Amygdala (tissue), 56 donors: ENCODE measurements around the gene FAM193A.
"Not testable (repeated sequence)": the region's sequence is repeated elsewhere in the genome, so short reads cannot be mapped to it uniquely, and the experiment has no call there.

Experiments used
- DNase-seq, 56 donors: peaks; one replicate each; lab custom pipeline; 2025; lab: John Stamatoyannopoulos, UW

Gene FAM193A

DNA sequence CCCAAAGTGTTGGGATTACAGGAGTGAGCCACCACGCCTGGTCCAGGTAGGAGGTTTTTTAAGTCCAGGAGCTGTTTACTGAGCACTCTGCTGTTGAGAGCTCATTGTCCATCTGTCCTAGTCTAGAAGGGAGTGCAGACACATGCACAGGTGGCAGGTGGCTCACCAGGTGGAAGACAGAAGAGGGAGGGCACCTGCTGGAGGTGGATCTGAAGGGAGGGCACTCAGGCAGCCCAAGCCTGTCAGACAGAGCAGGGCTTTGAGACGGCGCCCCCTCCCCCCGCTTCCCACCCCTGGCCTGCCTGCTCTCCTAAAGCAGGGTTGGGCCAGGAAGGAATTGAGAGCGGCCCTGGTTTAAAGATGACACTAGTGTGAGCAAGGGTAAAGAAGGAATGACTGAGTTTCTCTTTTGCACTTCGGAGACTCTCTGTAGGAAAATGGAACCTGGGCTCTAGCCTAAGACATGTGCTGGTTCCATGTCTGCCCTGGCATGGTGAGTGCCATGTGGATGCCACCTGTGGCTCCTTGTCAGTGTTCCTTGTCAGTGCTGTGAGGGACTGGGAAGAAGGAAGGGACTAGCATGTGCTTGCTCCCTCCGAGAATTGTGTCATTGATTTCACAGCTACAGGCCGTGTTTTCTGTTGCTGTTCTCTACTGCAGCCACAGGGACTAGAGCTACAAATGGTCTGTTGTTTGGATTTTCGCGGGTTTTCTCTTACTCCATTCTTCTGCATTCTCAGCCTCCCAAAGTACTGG lies 111.1 kb downstream of the FAM193A start:
- DNase-seq: no peak

DNA sequence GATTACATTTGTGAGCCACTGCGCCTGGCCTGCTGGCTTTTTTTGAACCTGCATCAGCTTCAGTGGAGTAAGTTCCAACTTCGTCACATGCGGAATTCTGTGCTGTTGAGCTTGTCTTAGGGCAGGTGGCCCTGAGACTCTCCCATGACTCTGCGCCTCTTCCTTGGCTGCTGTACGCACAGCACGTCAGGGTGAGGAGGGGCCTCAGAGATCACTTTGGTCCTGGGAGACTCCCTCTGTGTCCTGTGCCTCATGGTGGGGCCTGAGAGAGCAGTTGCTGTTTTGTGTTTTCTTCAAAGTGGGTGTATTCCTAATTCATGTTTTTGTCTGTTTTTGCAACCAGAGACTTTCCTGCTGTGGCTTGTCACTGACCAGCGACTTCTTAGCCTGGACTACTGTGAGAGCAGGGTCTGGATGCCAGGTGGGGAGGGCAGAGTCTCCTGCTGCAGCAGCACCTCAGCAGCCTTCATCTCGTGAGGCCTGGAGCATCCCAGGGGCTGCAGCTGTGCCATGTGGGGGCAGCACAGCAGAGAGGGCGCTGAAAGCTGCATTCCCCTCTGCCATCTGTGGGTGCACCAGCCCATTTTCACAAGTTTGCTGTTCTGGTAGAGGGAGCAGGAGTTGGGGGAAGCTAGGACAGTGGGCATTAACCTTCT lies 111.8 kb downstream of the FAM193A start:
- no peak for DNase-seq

DNA sequence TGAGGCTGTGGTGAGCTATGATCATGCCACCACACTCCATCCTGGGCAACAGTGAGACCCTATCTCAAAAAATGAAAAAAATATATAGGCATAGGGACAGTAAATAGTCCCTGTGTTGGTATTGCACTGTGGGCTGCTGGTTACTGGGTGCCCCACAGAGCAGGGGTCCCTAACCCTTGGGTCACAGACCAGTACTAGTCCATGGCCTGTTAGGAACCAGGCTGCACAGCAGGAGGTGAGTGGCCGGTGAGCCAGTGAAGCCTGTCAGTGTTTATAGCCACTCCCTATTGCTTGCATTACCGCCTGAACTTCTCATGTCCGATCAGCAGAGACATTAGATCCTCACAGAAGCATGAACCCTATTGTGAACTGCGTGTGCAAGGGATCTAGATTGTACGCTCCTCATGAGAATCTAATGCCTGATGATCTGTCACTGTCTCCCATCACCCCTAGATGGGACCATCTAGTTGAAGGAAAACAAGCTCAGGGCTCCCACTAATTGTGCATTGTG lies 113.2 kb downstream of the FAM193A start:
- no peak for DNase-seq

DNA sequence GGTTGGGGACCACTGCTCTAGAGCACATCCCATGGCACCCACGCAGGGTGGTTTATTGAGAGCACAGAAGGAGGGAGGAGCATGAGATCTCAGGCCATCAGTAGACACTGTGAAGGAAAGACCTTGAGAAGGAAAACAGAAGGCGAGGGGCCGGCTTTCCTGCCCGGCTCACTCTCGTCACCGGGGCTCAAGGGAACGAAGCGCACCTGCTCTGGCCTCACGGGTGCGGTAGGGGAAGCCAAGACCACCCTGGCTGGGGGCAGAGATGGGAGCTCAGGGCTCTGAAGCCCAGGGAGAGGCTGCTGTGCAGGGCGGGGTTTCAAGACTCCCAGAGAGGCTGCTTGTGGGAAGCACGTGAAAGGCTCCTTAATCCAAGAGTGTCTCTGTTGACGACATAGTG lies 113.8 kb downstream of the FAM193A start:
- no peak for DNase-seq

DNA sequence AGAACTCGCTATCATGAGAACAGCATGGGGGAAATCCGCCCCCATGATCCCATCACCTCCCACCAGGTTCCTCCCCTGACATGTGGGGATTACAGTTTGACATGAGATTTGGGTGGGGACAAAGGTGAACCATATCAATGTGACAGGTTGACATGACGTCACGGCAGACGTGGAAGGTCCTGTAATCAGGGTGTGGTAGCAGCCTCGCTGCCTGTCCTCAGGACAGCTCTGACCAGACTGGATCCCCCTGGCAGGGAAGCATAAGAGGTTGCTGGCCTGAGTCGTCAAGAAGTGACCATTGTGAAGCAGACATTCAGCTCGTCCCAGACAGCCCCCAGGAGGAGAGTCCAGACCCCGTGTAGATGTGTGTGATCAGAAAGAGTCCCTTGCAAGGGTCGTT lies 115.1 kb downstream of the FAM193A start:
- DNase-seq: no peak

DNA sequence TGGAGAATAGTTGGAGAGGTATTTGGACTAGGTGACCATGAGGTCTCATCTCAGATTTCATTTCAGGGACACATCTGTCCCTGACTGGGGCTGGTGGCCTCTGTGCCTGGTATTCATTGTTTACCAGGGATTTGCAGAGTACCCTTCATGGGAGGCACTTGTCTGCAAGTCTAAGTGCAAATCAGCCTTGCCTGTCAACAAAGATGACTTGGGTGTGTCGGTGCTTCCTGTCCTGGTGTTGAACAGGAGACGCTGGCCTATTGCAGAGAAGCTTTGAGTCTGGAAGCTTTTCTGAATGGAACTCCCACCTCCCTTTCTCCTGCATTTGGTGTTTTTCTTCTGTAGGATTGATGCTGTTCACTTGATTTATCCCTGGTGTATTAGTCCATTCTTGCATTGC lies 115.6 kb downstream of the FAM193A start:
- DNase-seq: no peak

DNA sequence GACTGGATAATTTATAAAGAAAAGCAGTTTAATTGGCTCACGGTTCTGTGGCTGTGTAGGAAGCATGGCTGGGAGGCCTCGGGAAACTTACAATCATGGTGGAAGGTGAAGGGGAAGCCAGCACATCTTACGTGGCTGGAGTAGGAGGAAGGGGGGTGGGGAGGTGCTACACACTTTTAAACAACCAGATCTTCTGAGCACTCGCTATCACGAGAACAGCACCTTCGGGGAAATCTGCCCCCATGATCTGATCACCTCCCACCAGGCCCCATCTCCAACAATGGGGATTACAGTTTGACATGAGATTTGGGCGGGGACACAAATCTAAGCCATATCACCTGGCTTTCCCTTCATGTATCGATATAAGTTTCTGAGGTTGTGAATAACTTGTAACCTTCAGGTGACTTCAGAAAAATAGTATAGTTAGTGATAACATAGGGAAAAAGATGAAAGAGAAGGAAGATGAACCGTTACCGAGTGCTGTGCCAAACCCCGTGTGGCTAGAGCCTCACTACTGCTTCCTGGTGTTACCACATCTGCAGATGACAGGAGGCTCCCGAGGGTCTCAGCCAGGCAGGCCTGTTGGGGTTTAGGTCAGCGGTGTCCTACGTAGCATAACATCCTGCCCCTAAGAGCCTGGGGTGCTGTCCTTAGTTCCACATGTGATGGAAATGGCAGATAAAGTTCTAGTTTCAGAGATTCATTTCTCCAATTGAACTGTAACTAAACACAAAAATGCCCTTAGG lies 116.1 kb downstream of the FAM193A start:
- DNase-seq: no peak

DNA sequence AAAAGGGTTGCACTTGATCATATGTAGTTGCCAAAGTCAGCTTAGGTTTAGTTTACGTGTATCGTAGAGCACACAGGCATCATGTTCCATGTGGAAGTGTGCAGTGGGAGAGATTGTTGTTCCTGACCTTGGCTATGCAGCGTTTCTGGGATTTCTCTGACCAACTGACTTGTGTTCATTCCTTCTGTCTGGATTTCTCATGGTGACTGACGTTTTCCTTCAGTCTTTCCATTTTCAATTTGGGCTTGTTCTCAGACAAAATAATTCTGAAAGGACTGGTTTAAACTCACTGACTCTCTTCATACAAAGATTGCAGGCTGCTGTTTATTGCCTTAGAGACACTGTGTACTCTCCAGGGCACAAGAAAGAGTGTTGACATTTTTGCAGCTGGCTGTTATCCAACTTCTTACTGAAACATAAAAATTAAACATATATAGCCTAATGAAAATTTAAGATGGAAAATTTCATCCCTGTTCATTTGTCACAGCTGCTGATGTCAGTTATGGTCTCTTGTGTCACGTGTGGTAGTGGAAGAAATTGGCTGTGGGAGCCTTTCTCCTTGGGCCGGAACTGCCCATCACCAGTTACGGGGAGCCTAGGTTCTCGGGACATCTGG lies 124.3 kb downstream of the FAM193A start:
- DNase-seq: no peak

DNA sequence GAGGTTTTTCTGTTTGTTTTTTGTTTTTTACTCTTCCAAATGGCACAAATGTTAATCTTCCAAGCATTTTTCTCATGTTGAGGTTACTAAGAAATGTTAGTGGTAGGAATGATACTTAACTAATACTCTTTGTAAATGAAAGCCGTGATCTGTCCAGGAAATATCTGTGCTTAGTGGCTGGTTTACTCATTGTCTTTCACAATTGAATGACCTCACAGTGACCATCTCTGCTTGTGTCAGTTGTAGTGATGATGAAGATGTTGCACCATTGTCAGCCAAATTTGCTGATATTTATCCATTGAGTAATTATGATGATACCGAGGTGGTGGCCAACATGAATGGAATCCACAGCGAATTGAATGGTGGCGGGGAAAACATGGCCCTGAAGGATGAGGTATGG lies 126.2 kb downstream of the FAM193A start:
- DNase-seq: no peak

DNA sequence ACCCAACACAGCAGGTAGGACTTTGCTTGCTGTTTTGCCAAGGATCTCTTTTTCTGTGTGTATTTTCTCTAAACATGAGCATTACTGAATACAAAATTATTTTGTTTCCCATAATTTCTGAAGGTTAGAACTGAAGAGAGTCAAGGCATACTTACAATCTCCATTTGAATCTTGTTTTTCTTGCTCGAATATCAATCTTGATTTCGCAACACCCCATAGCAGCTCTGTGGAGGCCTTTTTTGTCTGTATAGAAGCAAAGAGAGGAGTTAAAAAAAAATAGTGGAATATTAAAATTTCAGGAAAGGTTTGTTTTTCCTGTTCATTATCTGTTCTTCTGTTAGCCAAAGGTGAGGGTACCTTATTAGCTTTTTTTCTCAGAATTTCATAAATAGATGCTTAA lies 126.8 kb downstream of the FAM193A start:
- no peak for DNase-seq

DNA sequence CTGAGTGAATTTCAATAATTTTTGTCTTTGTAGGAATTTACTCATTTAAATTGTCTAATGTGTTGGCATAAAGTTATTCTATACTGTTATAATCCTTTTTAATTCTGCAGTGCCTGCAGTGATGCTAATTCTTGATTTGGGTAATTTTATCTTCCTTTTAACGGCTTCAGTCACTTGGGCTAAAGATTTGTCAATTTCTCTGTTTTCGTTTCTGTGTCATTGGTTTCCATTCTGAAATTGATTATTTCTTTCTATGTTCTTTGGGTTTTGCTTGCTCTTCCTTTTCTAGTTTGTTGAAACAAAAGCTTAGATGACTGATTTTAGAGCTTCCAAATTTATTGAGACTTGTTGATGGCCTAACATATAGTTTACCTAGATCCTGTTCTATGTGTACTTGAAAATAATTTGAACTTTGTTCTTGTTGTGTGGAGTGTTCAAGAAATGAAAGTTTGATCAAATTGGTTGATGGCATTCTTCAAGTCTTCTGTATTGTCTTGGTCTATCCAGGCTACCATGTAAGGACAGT lies 130.3 kb downstream of the FAM193A start:
- no peak for DNase-seq

DNA sequence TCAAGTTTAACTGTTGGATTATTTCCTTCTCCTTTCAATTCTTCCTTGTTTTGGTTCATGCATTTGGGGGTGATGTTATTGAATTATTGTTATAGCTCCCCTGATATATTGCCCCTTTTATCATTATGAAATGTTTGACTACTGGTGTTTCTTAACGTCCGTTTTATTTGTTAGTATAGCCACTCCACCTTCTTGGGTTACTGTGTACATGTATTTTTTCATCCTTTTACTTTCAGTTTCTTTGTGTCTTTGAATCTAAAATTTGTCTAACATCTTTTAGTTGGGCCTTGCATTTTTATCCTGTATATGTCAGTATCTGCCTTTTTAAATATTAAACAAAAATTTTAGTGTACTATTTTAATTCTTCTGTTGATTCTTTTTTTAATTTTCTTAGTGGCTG lies 131.0 kb downstream of the FAM193A start:
- DNase-seq: no peak

DNA sequence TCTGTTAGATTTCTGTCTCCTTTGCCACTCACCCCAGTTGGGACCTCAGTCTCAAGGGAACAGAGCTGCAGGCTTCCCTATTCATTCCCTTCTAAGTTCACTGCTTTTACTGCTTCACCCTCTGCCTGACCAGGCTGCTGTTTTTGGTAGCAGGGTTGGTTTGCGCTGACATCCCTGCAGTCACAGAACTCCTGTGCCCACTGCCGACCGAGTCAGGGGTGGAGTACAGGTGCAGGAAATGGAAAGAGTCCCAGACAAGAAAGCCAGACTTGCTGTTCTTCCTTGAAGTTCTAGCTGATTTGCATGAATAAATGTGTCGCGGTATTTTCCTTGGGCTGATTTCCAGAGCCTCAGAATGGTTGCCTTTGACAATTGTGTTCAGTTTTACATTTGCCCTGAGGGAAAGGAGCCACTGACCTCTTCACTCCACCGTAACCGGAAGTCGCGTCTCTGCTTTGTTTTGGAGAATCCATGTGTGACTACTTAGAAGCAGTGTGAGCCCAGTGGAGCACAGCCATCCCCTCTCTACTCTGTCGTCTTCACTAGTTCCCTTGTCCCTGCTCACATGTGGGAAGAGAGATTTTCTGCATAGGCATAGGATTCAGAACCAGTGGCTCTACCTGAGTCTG lies 134.9 kb downstream of the FAM193A start:
- DNase-seq: no peak

DNA sequence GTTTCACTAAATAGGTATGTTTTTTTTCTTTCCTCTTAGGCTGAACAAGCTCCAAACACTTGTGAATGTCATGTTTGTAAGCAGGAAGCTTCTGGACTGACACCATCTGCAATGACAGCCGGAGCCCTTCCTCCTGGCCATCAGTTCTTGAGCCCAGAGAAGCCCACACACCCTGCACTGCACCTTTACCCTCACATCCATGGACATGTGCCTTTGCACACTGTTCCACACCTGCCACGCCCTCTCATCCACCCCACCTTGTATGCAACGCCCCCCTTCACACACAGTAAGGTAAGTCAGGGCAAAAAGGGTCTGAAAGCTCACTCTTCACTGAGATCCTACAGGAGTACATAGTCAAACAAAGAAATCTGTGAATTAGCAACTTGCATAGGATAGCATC lies 135.6 kb downstream of the FAM193A start:
- no peak for DNase-seq

DNA sequence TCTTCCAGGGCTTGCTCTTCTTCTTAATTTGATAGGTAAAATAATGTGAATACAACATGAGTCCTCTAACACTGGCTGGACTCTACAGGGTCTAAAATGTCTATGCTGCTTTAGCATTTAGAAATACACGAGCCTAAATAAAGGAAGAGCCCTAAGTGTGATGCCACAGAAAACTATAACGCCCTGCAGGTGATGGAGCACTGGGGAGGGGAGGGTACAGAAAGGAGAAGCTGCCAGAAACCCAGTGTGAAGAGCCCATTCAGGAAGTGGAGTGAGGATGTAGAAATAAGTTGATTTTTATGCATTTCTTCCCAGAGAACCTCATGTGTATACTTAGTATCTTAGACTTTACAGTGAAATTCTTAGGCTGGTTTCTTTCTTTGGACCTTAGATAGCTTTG lies 136.3 kb downstream of the FAM193A start:
- no peak for DNase-seq

DNA sequence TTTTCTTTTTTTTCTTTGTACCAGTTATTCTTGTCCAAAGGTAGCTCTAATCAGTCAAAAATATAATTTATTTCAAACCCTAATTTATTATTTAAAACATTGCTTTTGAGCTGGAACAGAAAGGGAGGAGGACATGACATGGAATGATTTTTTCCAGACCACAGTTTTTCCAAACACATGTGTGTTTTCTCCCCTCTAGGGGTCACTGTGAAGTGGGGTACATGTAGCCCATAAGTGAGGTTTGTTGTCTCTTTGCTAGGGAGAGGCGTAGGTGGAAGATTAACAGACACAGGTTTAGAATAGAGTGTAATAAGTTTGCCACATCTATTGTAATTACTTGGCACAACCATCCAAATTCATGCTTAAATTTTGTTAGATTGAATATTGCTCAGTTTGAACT lies 136.7 kb downstream of the FAM193A start:
- DNase-seq: no peak

DNA sequence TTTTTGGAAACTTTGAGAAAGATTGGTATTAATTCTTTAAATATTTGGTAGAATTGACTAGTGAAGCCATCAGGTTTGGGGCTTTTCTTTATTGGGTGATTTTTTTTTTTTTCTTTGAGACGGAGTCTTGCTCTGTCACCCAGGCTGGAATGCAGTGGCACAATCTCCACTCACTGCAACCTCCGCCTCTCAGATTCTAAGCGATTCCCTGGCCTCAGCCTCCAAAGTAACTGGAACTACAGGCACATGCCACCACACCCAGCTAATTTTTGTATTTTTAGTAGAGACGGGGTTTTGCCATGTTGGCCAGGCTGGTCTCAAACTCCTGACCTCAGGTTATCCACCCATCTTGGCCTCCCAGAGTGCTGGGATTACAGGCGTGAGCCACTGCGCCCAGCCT lies 143.3 kb downstream of the FAM193A start:
- not testable (repeated sequence) for DNase-seq

DNA sequence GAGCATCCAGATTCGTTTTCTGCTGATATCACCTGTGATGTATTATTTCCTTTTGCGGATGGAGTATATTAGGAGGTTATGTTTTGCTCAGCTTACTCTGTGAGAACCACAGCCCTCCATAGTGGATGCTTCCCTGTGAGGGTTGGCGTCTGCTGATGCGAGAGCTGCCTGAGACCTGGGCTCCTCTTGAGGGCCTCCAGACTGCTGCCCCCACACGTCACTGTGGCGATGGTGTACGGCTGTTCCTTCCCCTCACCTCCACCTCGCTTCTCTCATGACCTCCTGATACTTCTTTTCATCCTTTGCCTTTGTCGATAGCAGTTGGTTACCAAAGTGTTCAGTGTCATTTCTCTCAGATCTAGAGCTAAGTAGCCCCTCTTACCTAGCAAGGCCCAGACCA lies 148.0 kb downstream of the FAM193A start:
- no peak for DNase-seq

DNA sequence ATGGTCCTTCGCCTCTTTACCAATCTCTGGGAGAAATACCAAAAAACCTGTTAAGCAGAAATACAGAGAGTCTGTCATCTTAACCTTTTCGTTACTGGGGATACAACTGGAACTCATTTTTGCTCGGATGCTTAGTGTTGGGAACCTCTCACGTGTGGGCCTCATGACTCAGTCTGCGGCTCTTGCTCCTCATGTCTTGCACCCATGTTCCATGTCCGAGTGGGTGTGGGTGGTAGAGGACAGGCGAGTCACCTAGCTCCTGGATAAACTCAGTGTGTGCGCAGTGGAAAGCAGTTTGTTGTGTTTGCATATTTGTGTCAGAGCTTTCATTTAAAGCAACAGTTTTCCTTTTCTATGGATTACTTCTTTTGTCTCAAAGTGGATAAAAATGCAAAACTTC lies 149.1 kb downstream of the FAM193A start:
- DNase-seq: no peak
